ENCODE measurements around the gene COL28A1. TPM values are rescaled to one million over a fixed set of nuclear protein-coding genes. Genes with fewer than 3 reads are reported as not detected.
"Not testable (repeated sequence)": the region's sequence is repeated elsewhere in the genome, so short reads cannot be mapped to it uniquely, and the experiment has no call there.

Gene COL28A1
- total and polyA plus RNA-seq, 5 donors, result 3.8 to 5.8 (median 4.6) TPM

- WGBS, result 45% methylated on average over 1 of the region's 1 CpG
- DNase-seq (no peak), ATAC-seq (no peak)
- no peak overlapping the region for H3K4me3 ChIP-seq (ENCODE audit: low read length)
- no peaks in the 10 kb centered on the region for H3K27me3 ChIP-seq (ENCODE audit: control insufficient read depth, insufficient read depth)
- no peaks in the 10 kb centered on the region for H3K9me3 ChIP-seq (ENCODE audit: control insufficient read depth, low read length)
- intact Hi-C loops (cut with DNase I), result no loop called here
- no peaks in the 10 kb centered on the region for H3K4me1 ChIP-seq (ENCODE audit: control insufficient read depth, insufficient read depth, low read length)
- no peak overlapping the region for H3K27ac ChIP-seq (ENCODE audit: low read length)
These were observed 40.5 kb downstream of the COL28A1 start for GRCh38 chr7:7495171-7495570.

DNA sequence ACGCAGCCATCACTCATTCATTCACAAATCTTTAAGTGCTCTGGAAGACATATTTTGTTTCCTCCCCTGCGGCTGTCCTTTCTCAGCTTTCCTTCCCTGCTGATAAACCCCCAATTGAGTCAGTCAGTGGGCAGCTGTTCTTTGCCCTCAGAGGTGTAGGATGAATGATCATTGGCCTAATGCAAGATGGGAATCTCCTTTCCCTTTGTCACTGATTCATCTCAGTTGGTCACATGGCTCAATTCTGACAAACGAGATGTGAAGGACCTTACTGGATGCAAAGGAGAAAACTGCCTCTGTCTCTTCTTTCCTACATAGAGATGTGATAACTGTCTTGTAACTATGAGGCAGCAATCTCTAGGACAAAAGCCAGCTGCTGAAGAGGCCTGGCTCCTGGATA, 44.6 kb downstream of the COL28A1 start:
- Histone ChIP-seq H3K4me1 (ENCODE audit: control insufficient read depth, insufficient read depth, low read length) (no peaks in the 10 kb centered on the region), H3K27me3 (ENCODE audit: control insufficient read depth, insufficient read depth) (no peaks in the 10 kb centered on the region), H3K9me3 (ENCODE audit: control insufficient read depth, low read length) (no peaks in the 10 kb centered on the region), H3K27ac (ENCODE audit: low read length) (no peak overlapping the region), H3K4me3 (ENCODE audit: low read length) (no peak overlapping the region)
- DNase-seq (no peak), ATAC-seq (no peak)
- intact Hi-C loops (cut with DNase I), result no loop called here
- 53% methylated on average over 3 of the region's 3 CpGs for WGBS

GRCh38 chr7:7490003-7490402, 45.7 kb downstream of the COL28A1 start:
- intact Hi-C loops (cut with DNase I), result no loop called here
- ATAC-seq, result no peak
- H3K27me3 ChIP-seq (ENCODE audit: control insufficient read depth, insufficient read depth), result no peaks in the 10 kb centered on the region
- DNase-seq, result no peak
- H3K27ac ChIP-seq (ENCODE audit: low read length), result no peak overlapping the region
- no peak overlapping the region for H3K4me3 ChIP-seq (ENCODE audit: low read length)
- H3K9me3 ChIP-seq (ENCODE audit: control insufficient read depth, low read length), result no peaks in the 10 kb centered on the region
- WGBS, result 52% methylated on average over 2 of the region's 2 CpGs
- H3K4me1 ChIP-seq (ENCODE audit: control insufficient read depth, insufficient read depth, low read length), result no peaks in the 10 kb centered on the region

DNA sequence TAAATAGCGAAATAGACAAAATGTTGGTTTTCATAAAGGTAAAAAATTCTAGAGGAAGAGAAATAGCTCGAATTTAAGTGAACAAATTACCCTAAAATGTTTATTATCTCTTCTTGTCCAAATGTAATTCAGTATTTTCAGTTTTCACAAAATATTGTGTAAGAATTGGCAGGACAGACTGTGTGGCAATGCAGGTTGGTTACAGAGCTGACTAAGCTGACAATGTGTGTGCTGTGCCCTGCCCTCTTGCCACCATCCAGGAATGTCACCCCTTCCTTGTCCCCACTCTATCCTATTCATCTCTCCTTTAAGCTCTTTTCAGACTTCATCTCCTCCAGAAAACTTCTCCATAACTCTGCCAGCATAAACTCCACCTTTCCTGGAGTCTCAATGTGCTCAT, 46.1 kb downstream of the COL28A1 start:
- 82% methylated on average over 2 of the region's 2 CpGs for WGBS
- H3K9me3 ChIP-seq (ENCODE audit: control insufficient read depth, low read length), result no peaks in the 10 kb centered on the region
- no peak for ATAC-seq
- no peak overlapping the region for H3K4me3 ChIP-seq (ENCODE audit: low read length)
- no peak overlapping the region for H3K27ac ChIP-seq (ENCODE audit: low read length)
- H3K27me3 ChIP-seq (ENCODE audit: control insufficient read depth, insufficient read depth), result no peaks in the 10 kb centered on the region
- no peaks in the 10 kb centered on the region for H3K4me1 ChIP-seq (ENCODE audit: control insufficient read depth, insufficient read depth, low read length)
- intact Hi-C loops (cut with DNase I), result no loop called here
- no peak for DNase-seq

- Histone ChIP-seq H3K4me1 (ENCODE audit: control insufficient read depth, insufficient read depth, low read length) (no peaks in the 10 kb centered on the region), H3K27ac (ENCODE audit: low read length) (no peak overlapping the region), H3K4me3 (ENCODE audit: low read length) (no peak overlapping the region), H3K9me3 (ENCODE audit: control insufficient read depth, low read length) (no peaks in the 10 kb centered on the region), H3K27me3 (ENCODE audit: control insufficient read depth, insufficient read depth) (no peaks in the 10 kb centered on the region)
- intact Hi-C loops (cut with DNase I), result no loop called here
- ATAC-seq (no peak), DNase-seq (no peak)
- WGBS, result 80% methylated on average over 3 of the region's 3 CpGs
These were observed 49.3 kb downstream of the COL28A1 start for GRCh38 chr7:7486362-7486761.

DNA sequence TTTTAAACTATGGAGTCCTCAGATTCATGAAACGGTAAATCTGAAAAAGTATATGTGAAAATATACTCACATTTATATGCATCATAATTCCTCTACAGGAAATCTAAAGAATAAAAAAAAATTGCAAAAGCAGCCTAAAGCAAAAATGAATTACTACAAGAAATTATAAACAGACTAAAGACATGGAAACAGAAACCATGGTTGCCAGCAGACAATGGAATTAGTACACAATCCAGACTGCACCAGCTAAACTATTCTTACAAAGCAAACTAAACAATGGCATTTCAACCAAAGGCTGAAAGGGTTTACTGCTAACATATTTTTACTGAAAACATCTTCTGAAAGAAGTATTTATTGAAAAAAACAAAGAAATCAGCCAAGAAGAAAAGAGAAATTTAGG, 51.6 kb downstream of the COL28A1 start:
- WGBS, result 94% methylated on average over 1 of the region's 1 CpG
- no peak for ATAC-seq
- intact Hi-C loops (cut with DNase I), result no loop called here

GRCh38 chr7:7481802-7482201, 53.9 kb downstream of the COL28A1 start:
- DNase-seq (no peak), ATAC-seq (no peak)
- H3K4me1 ChIP-seq (ENCODE audit: control insufficient read depth, insufficient read depth, low read length), result no peaks in the 10 kb centered on the region
- intact Hi-C loops (cut with DNase I), result no loop called here
- H3K27me3 ChIP-seq (ENCODE audit: control insufficient read depth, insufficient read depth), result no peaks in the 10 kb centered on the region
- H3K27ac ChIP-seq (ENCODE audit: low read length), result no peak overlapping the region
- WGBS, result 94% methylated on average over 2 of the region's 2 CpGs
- H3K4me3 ChIP-seq (ENCODE audit: low read length), result no peak overlapping the region
- H3K9me3 ChIP-seq (ENCODE audit: control insufficient read depth, low read length), result no peaks in the 10 kb centered on the region

More for the DNA sequence above, 51.6 kb downstream of the COL28A1 start:
- H3K4me3 ChIP-seq (ENCODE audit: low read length), result no peak overlapping the region
- H3K9me3 ChIP-seq (ENCODE audit: control insufficient read depth, low read length), result no peaks in the 10 kb centered on the region
- no peak for DNase-seq
- H3K27ac ChIP-seq (ENCODE audit: low read length), result no peak overlapping the region
- H3K4me1 ChIP-seq (ENCODE audit: control insufficient read depth, insufficient read depth, low read length), result no peaks in the 10 kb centered on the region
- H3K27me3 ChIP-seq (ENCODE audit: control insufficient read depth, insufficient read depth), result no peaks in the 10 kb centered on the region

GRCh38 chr7:7479275-7479805, 56.3 kb downstream of the COL28A1 start:
- no peak overlapping the region for H3K4me3 ChIP-seq (ENCODE audit: low read length)
- DNase-seq (no peak), ATAC-seq (no peak)
- 61% methylated on average over 2 of the region's 2 CpGs for WGBS
- H3K9me3 ChIP-seq (ENCODE audit: control insufficient read depth, low read length), result no peaks in the 10 kb centered on the region
- intact Hi-C loops (cut with DNase I), result no loop called here
- H3K4me1 ChIP-seq (ENCODE audit: control insufficient read depth, insufficient read depth, low read length), result no peaks in the 10 kb centered on the region
- no peaks in the 10 kb centered on the region for H3K27me3 ChIP-seq (ENCODE audit: control insufficient read depth, insufficient read depth)
- H3K27ac ChIP-seq (ENCODE audit: low read length), result no peak overlapping the region

GRCh38 chr7:7478569-7478968, 57.1 kb downstream of the COL28A1 start:
- peak; percentile 8 to 41 (median 34) for DNase-seq
- no peak for ATAC-seq
- intact Hi-C loops (cut with DNase I), result no loop called here

GRCh38 chr7:7477641-7478040, 58.0 kb downstream of the COL28A1 start:
- intact Hi-C loops (cut with DNase I); H3K27me3 ChIP-seq (ENCODE audit: control insufficient read depth, insufficient read depth); H3K4me1 ChIP-seq (ENCODE audit: control insufficient read depth, insufficient read depth, low read length); H3K27ac ChIP-seq (ENCODE audit: low read length); H3K9me3 ChIP-seq (ENCODE audit: control insufficient read depth, low read length); DNase-seq; H3K4me3 ChIP-seq (ENCODE audit: low read length); ATAC-seq: not testable (repeated sequence)
- 85% methylated on average over 7 of the region's 7 CpGs for WGBS

More at GRCh38 chr7:7478569-7478968, 57.1 kb downstream of the COL28A1 start:
- no peak overlapping the region for H3K27ac ChIP-seq (ENCODE audit: low read length)
- H3K4me3 ChIP-seq (ENCODE audit: low read length), result no peak overlapping the region
- no peaks in the 10 kb centered on the region for H3K4me1 ChIP-seq (ENCODE audit: control insufficient read depth, insufficient read depth, low read length)
- WGBS, result 93% methylated on average over 23 of the region's 23 CpGs
- no peaks in the 10 kb centered on the region for H3K9me3 ChIP-seq (ENCODE audit: control insufficient read depth, low read length)
- no peaks in the 10 kb centered on the region for H3K27me3 ChIP-seq (ENCODE audit: control insufficient read depth, insufficient read depth)

DNA sequence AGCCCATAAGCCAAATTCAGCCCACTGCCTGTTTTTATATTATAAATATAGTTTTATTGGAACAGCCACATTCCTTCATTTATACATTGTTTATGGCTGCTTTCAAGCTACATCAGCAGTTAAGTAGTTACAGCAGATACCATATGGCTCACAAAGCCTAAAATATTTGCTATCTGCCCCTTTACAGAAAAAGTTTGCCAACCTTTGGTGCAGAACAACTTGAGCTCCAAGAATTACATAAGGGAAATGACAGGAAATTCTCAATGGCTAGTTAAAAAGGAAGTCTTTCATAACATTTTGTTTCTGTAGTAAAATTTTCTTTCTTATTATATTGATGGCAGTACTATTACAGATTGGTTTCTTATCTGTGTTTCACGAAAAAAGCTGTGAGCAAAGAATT, 59.3 kb downstream of the COL28A1 start:
- 24% methylated on average over 1 of the region's 1 CpG for WGBS
- H3K27me3 ChIP-seq (ENCODE audit: control insufficient read depth, insufficient read depth), result no peaks in the 10 kb centered on the region
- H3K9me3 ChIP-seq (ENCODE audit: control insufficient read depth, low read length), result no peaks in the 10 kb centered on the region
- H3K4me3 ChIP-seq (ENCODE audit: low read length), result no peak overlapping the region
- intact Hi-C loops (cut with DNase I), result no loop called here
- no peaks in the 10 kb centered on the region for H3K4me1 ChIP-seq (ENCODE audit: control insufficient read depth, insufficient read depth, low read length)
- ATAC-seq (no peak), DNase-seq (no peak)
- H3K27ac ChIP-seq (ENCODE audit: low read length), result no peak overlapping the region

DNA sequence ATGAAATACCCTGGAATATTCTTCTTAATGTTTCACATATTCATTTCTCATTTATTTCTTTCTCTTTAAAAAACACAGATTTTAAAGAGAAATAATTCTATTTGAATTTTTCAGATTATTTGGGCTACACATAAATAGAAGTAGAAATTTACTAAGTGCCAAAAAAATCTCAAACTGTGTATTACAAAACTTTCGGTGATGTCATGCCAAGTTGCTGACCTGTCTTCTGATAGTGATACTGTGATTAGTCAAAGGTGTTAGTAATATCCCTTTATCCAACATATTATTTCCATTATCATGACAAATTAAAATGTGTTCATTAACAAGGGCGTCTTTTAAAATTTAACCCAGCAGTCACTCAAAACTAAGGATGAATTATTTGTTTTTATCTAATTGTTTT, 60.1 kb downstream of the COL28A1 start:
- DNase-seq, result no peak
- WGBS, result 74% methylated on average over 2 of the region's 2 CpGs

More for the DNA sequence above, 60.1 kb downstream of the COL28A1 start:
- no peak for ATAC-seq
- H3K4me3 ChIP-seq (ENCODE audit: low read length), result no peak overlapping the region
- intact Hi-C loops (cut with DNase I), result no loop called here
- no peaks in the 10 kb centered on the region for H3K4me1 ChIP-seq (ENCODE audit: control insufficient read depth, insufficient read depth, low read length)
- no peaks in the 10 kb centered on the region for H3K9me3 ChIP-seq (ENCODE audit: control insufficient read depth, low read length)
- H3K27ac ChIP-seq (ENCODE audit: low read length), result no peak overlapping the region
- H3K27me3 ChIP-seq (ENCODE audit: control insufficient read depth, insufficient read depth), result no peaks in the 10 kb centered on the region

All from right cardiac atrium (tissue), 5 donors.